ENCODE data around the gene CRHR1. TPM values are rescaled to one million over a fixed set of nuclear protein-coding genes. Genes with fewer than 3 reads are reported as not detected.
A peak's percentile ranks its signal among the peaks of the same experiment; 100 is the strongest.

CRHR1 gene
- polyA plus RNA-seq, 1 of the 3 experiments (the other 2 are of a cell fraction): 0.13 TPM

- H3K27ac ChIP-seq (ENCODE audit: low read depth in 2 of 2, low read length in 1 of 2): no peak overlapping the region
- H3K9me3 ChIP-seq: no peaks in the 10 kb centered on the region
- no peak for TF ChIP-seq NRF1 (IDR thresholded peaks at IDR 0.05; ENCODE audit: low read depth, low read length)
- peak; percentile 46; the same call in 1 of the 2 replicates for TF ChIP-seq USF1 (IDR thresholded peaks at IDR 0.05; ENCODE audit: borderline replicate concordance, low read depth)
- no peak for TF ChIP-seq FOXJ3 (CRISPR knock-in tag; IDR thresholded peaks at IDR 0.05)
- H3F3A ChIP-seq (replicated peaks; ENCODE audit: insufficient read depth): no peaks in the 10 kb centered on the region
- CTCF ChIA-PET: interaction anchor here (0.8 to 11.8 kb wide), 2 partner anchors 17 to 27 kb away, joined by 4 to 87 read pairs; partner anchors contain the start of gene MAPT
- no peaks in the 10 kb centered on the region for H3K79me2 ChIP-seq (ENCODE audit: insufficient read depth)
- peaks cover 51% of the 10 kb centered on the region for H3K27me3 ChIP-seq (ENCODE audit: insufficient read depth)
- H3K9me2 ChIP-seq: no peaks in the 10 kb centered on the region
- H3K4me3 ChIP-seq (ENCODE audit: low read depth in 2 of 2, low read length in 1 of 2): no peak overlapping the region
- H3K4me1 ChIP-seq (ENCODE audit: control insufficient read depth in 1 of 2, insufficient read depth in 2 of 2, low read depth in 1 of 2, low read length in 1 of 2): no peaks in the 10 kb centered on the region
- H3K9ac ChIP-seq: no peak overlapping the region
- POLR2A ChIA-PET: no interaction called here
- 59% methylated on average over 8 of the region's 8 CpGs for WGBS (ENCODE audit: low lambda C conversion rate)
- no peak overlapping the region for H2AFZ ChIP-seq (ENCODE audit: low read depth)
- no peaks in the 10 kb centered on the region for H4K20me1 ChIP-seq (ENCODE audit: insufficient read depth)
- H3K36me3 ChIP-seq (replicated peaks in 1 of 2; ENCODE audit: control insufficient read depth in 1 of 2, insufficient read depth in 2 of 2, low read length in 1 of 2): no peaks in the 10 kb centered on the region
- no peak overlapping the region for H3K4me2 ChIP-seq
- no peak for DNase-seq
Observed at GRCh38 chr17:45867702-45868101, 83.6 kb downstream of the CRHR1 start.

DNA sequence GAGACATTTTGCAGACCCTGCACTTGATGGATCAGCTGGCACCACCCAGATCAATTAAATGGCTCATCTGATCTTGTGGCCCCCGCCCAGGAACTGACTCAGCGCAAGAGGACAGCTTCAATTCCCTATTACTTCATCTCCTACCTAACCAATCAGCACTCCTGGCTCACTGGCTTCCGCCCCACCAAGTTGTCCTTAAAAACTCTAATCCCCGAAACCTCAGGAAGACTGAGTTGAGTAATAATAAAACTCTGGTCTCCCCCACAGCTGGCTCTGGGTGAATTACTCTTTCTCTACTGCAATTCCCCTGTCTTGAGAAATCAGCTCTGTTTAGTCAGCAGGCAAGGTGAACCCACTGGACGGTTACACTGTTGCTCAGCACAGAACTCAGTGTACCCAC, 84.2 kb downstream of the CRHR1 start:
- ChIA-PET POLR2A (interaction anchor here (0.6 kb wide), 1 partner anchor 93 kb away, joined by 3 read pairs; no protein-coding TSS in a partner anchor), CTCF (interaction anchor here (0.8 to 11.8 kb wide), 3 partner anchors 17 to 26 kb away, joined by 4 to 87 read pairs (median 5); partner anchors contain the start of gene MAPT)
- H3K9me2 ChIP-seq: no peaks in the 10 kb centered on the region
- 59% methylated on average over 5 of the region's 5 CpGs for WGBS (ENCODE audit: low lambda C conversion rate)
- peaks cover 52% of the 10 kb centered on the region for H3K27me3 ChIP-seq (ENCODE audit: insufficient read depth)
- no peak overlapping the region for H3K4me2 ChIP-seq
- DNase-seq: no peak
- H3K4me1 ChIP-seq (ENCODE audit: control insufficient read depth in 1 of 2, insufficient read depth in 2 of 2, low read depth in 1 of 2, low read length in 1 of 2): peaks cover 0 to 1% of the 10 kb centered on the region in 2 experiments; a peak in 2 of 4 replicates
- TF ChIP-seq JUND (IDR thresholded peaks at IDR 0.05) (no peak), GATA2 (CRISPR knock-in tag; IDR thresholded peaks at IDR 0.05) (no peak), NRF1 (IDR thresholded peaks at IDR 0.05; ENCODE audit: low read depth, low read length) (no peak), FOXM1 (IDR thresholded peaks at IDR 0.05; ENCODE audit: low read depth) (no peak), RAD21 (IDR thresholded peaks at IDR 0.05; ENCODE audit: low read length) (no peak), YY1 (IDR thresholded peaks at IDR 0.05; ENCODE audit: low read depth) (no peak), RXRA (IDR thresholded peaks at IDR 0.05; ENCODE audit: borderline replicate concordance, low read depth) (no peak), PBX3 (IDR thresholded peaks at IDR 0.05) (no peak), SIN3A (IDR thresholded peaks at IDR 0.05; ENCODE audit: borderline replicate concordance, low read depth, low read length) (no peak)
- TF ChIP-seq, protein P1, sequence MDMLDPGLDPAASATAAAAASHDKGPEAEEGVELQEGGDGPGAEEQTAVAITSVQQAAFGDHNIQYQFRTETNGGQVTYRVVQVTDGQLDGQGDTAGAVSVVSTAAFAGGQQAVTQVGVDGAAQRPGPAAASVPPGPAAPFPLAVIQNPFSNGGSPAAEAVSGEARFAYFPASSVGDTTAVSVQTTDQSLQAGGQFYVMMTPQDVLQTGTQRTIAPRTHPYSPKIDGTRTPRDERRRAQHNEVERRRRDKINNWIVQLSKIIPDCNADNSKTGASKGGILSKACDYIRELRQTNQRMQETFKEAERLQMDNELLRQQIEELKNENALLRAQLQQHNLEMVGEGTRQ (IDR thresholded peaks at IDR 0.05; ENCODE audit: borderline replicate concordance, low read depth, low read length): no peak
- TF ChIP-seq, protein P2, sequence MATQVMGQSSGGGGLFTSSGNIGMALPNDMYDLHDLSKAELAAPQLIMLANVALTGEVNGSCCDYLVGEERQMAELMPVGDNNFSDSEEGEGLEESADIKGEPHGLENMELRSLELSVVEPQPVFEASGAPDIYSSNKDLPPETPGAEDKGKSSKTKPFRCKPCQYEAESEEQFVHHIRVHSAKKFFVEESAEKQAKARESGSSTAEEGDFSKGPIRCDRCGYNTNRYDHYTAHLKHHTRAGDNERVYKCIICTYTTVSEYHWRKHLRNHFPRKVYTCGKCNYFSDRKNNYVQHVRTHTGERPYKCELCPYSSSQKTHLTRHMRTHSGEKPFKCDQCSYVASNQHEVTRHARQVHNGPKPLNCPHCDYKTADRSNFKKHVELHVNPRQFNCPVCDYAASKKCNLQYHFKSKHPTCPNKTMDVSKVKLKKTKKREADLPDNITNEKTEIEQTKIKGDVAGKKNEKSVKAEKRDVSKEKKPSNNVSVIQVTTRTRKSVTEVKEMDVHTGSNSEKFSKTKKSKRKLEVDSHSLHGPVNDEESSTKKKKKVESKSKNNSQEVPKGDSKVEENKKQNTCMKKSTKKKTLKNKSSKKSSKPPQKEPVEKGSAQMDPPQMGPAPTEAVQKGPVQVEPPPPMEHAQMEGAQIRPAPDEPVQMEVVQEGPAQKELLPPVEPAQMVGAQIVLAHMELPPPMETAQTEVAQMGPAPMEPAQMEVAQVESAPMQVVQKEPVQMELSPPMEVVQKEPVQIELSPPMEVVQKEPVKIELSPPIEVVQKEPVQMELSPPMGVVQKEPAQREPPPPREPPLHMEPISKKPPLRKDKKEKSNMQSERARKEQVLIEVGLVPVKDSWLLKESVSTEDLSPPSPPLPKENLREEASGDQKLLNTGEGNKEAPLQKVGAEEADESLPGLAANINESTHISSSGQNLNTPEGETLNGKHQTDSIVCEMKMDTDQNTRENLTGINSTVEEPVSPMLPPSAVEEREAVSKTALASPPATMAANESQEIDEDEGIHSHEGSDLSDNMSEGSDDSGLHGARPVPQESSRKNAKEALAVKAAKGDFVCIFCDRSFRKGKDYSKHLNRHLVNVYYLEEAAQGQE (IDR thresholded peaks at IDR 0.05; ENCODE audit: low read depth, low read length): no peak
- no peaks in the 10 kb centered on the region for H3K36me3 ChIP-seq (replicated peaks in 1 of 2; ENCODE audit: control insufficient read depth in 1 of 2, insufficient read depth in 2 of 2, low read length in 1 of 2)
- no peaks in the 10 kb centered on the region for H3K79me2 ChIP-seq (ENCODE audit: insufficient read depth)
- no peak overlapping the region for H3K27ac ChIP-seq (ENCODE audit: low read depth in 2 of 2, low read length in 1 of 2)
- H3K9me3 ChIP-seq: no peaks in the 10 kb centered on the region
- H4K20me1 ChIP-seq (ENCODE audit: insufficient read depth): no peaks in the 10 kb centered on the region
- no peaks in the 10 kb centered on the region for H3F3A ChIP-seq (replicated peaks; ENCODE audit: insufficient read depth)
- no peak overlapping the region for H3K4me3 ChIP-seq (ENCODE audit: low read depth in 2 of 2, low read length in 1 of 2)
- H2AFZ ChIP-seq (ENCODE audit: low read depth): no peak overlapping the region
- H3K9ac ChIP-seq: no peak overlapping the region

Data from SK-N-SH (cell line).